ENCODE measurements around the gene CCR9. TPM values are rescaled to one million over a fixed set of nuclear protein-coding genes. Genes with fewer than 3 reads are reported as not detected.

The CCR9 gene
- total RNA-seq, 1 donor = 0.94 TPM

GRCh38 chr3:45909542-45909941, 23.2 kb downstream of the CCR9 start:
- Histone ChIP-seq H3K4me3 (ENCODE audit: low read length) (no peak overlapping the region), H3K9me3 (ENCODE audit: low read depth, low read length) (no peaks in the 10 kb centered on the region), H3K4me1 (ENCODE audit: insufficient read depth, low read length) (peaks cover 15% of the 10 kb centered on the region), H3K27me3 (ENCODE audit: insufficient read depth, low read length) (no peaks in the 10 kb centered on the region)

- Histone ChIP-seq H3K9me3 (ENCODE audit: low read depth, low read length) (no peaks in the 10 kb centered on the region), H3K4me1 (ENCODE audit: insufficient read depth, low read length) (peaks cover 27% of the 10 kb centered on the region), H3K27me3 (ENCODE audit: insufficient read depth, low read length) (no peaks in the 10 kb centered on the region), H3K4me3 (ENCODE audit: low read length) (no peak overlapping the region)
Measured at GRCh38 chr3:45910892-45911291, 24.5 kb downstream of the CCR9 start.

- Histone ChIP-seq H3K4me3 (ENCODE audit: low read length) (no peak overlapping the region), H3K4me1 (ENCODE audit: insufficient read depth, low read length) (peaks cover 35% of the 10 kb centered on the region), H3K27me3 (ENCODE audit: insufficient read depth, low read length) (no peaks in the 10 kb centered on the region), H3K9me3 (ENCODE audit: low read depth, low read length) (no peaks in the 10 kb centered on the region)
Measured at GRCh38 chr3:45911511-45912226, 25.3 kb downstream of the CCR9 start.

- peaks cover 37% of the 10 kb centered on the region for H3K4me1 ChIP-seq (ENCODE audit: insufficient read depth, low read length)
- no peaks in the 10 kb centered on the region for H3K27me3 ChIP-seq (ENCODE audit: insufficient read depth, low read length)
- H3K4me3 ChIP-seq (ENCODE audit: low read length) = no peak overlapping the region
- no peaks in the 10 kb centered on the region for H3K9me3 ChIP-seq (ENCODE audit: low read depth, low read length)
Measured at GRCh38 chr3:45912435-45912834, 26.1 kb downstream of the CCR9 start.

GRCh38 chr3:45914362-45915058, 28.2 kb downstream of the CCR9 start:
- no peaks in the 10 kb centered on the region for H3K27me3 ChIP-seq (ENCODE audit: insufficient read depth, low read length)
- H3K4me3 ChIP-seq (ENCODE audit: low read length) = no peak overlapping the region
- peaks cover 26% of the 10 kb centered on the region for H3K4me1 ChIP-seq (ENCODE audit: insufficient read depth, low read length)
- no peaks in the 10 kb centered on the region for H3K9me3 ChIP-seq (ENCODE audit: low read depth, low read length)

GRCh38 chr3:45915059-45915439, 28.7 kb downstream of the CCR9 start:
- Histone ChIP-seq H3K27me3 (ENCODE audit: insufficient read depth, low read length) (no peaks in the 10 kb centered on the region), H3K4me3 (ENCODE audit: low read length) (no peak overlapping the region), H3K9me3 (ENCODE audit: low read depth, low read length) (no peaks in the 10 kb centered on the region), H3K4me1 (ENCODE audit: insufficient read depth, low read length) (peaks cover 26% of the 10 kb centered on the region)

- Histone ChIP-seq H3K27me3 (ENCODE audit: insufficient read depth, low read length) (no peaks in the 10 kb centered on the region), H3K9me3 (ENCODE audit: low read depth, low read length) (no peaks in the 10 kb centered on the region), H3K4me3 (ENCODE audit: low read length) (no peak overlapping the region), H3K4me1 (ENCODE audit: insufficient read depth, low read length) (peaks cover 26% of the 10 kb centered on the region)
Measured at GRCh38 chr3:45915518-45916231, 29.3 kb downstream of the CCR9 start.

- Histone ChIP-seq H3K4me3 (ENCODE audit: low read length) (no peak overlapping the region), H3K9me3 (ENCODE audit: low read depth, low read length) (no peaks in the 10 kb centered on the region), H3K4me1 (ENCODE audit: insufficient read depth, low read length) (peaks cover 26% of the 10 kb centered on the region), H3K27me3 (ENCODE audit: insufficient read depth, low read length) (no peaks in the 10 kb centered on the region)
Measured at GRCh38 chr3:45917146-45917898, 31.0 kb downstream of the CCR9 start.

GRCh38 chr3:45921158-45922038, 35.1 kb downstream of the CCR9 start:
- Histone ChIP-seq H3K27me3 (ENCODE audit: insufficient read depth, low read length) (no peaks in the 10 kb centered on the region), H3K4me1 (ENCODE audit: insufficient read depth, low read length) (peaks cover 5% of the 10 kb centered on the region), H3K9me3 (ENCODE audit: low read depth, low read length) (no peaks in the 10 kb centered on the region), H3K4me3 (ENCODE audit: low read length) (no peak overlapping the region)

GRCh38 chr3:45922039-45922326, 35.6 kb downstream of the CCR9 start:
- Histone ChIP-seq H3K9me3 (ENCODE audit: low read depth, low read length) (no peaks in the 10 kb centered on the region), H3K27me3 (ENCODE audit: insufficient read depth, low read length) (no peaks in the 10 kb centered on the region), H3K4me1 (ENCODE audit: insufficient read depth, low read length) (no peaks in the 10 kb centered on the region), H3K4me3 (ENCODE audit: low read length) (no peak overlapping the region)

GRCh38 chr3:45922950-45923590, 36.7 kb downstream of the CCR9 start:
- no peak overlapping the region for H3K4me3 ChIP-seq (ENCODE audit: low read length)

GRCh38 chr3:45923755-45924154, 37.4 kb downstream of the CCR9 start:
- Histone ChIP-seq H3K4me1 (ENCODE audit: insufficient read depth, low read length) (no peaks in the 10 kb centered on the region), H3K4me3 (ENCODE audit: low read length) (no peak overlapping the region), H3K9me3 (ENCODE audit: low read depth, low read length) (no peaks in the 10 kb centered on the region), H3K27me3 (ENCODE audit: insufficient read depth, low read length) (no peaks in the 10 kb centered on the region)

More at GRCh38 chr3:45922950-45923590, 36.7 kb downstream of the CCR9 start:
- Histone ChIP-seq H3K4me1 (ENCODE audit: insufficient read depth, low read length) (no peaks in the 10 kb centered on the region), H3K27me3 (ENCODE audit: insufficient read depth, low read length) (no peaks in the 10 kb centered on the region), H3K9me3 (ENCODE audit: low read depth, low read length) (no peaks in the 10 kb centered on the region)

GRCh38 chr3:45927881-45928280, 41.5 kb downstream of the CCR9 start:
- H3K4me3 ChIP-seq (ENCODE audit: low read length) = no peak overlapping the region
- no peaks in the 10 kb centered on the region for H3K27me3 ChIP-seq (ENCODE audit: insufficient read depth, low read length)
- no peaks in the 10 kb centered on the region for H3K9me3 ChIP-seq (ENCODE audit: low read depth, low read length)
- H3K4me1 ChIP-seq (ENCODE audit: insufficient read depth, low read length) = peaks cover 10% of the 10 kb centered on the region
